NT2/D1 (cell line): Measurements from ENCODE around the gene ICAM4.

Experiments used
- DNase-seq: peaks from one replicate; pipeline ENCODE4 v3.0.0-alpha.2; 2011; ENCODE audit warnings: low read depth, low spot score
- H3K27me3 ChIP-seq: 2 replicates; pipeline ENCODE4 v1.6.0; 2011; ENCODE audit warnings: mild to moderate bottlenecking; ENCODE audit not compliant: insufficient read length, insufficient read depth
- H3K36me3 ChIP-seq: 2 replicates; pipeline ENCODE4 v1.6.1; 2011; ENCODE audit warnings: mild to moderate bottlenecking, low read length, mixed read lengths; ENCODE audit not compliant: insufficient read depth, insufficient read length
- H3K4me1 ChIP-seq: 2 replicates; pipeline ENCODE4 v1.5.1; 2011; ENCODE audit not compliant: insufficient read depth, insufficient read length
- H3K4me3 ChIP-seq: 2 replicates; pipeline ENCODE4 v1.5.1; 2011; ENCODE audit warnings: low read depth; ENCODE audit not compliant: insufficient read length
- H3K9ac ChIP-seq: 2 replicates; pipeline ENCODE4 v1.6.0; 2011; ENCODE audit warnings: low read depth; ENCODE audit not compliant: insufficient read length
- H3K9me3 ChIP-seq: 2 replicates; pipeline ENCODE4 v1.5.1; 2011; ENCODE audit warnings: mild to moderate bottlenecking, low read length; ENCODE audit not compliant: insufficient read depth
- SUZ12 ChIP-seq: IDR thresholded peaks from 2 replicates; pipeline ENCODE4 v1.6.1; 2011; ENCODE audit not compliant: insufficient read length, insufficient read depth; ENCODE audit errors: extremely low read depth
- YY1 ChIP-seq: IDR thresholded peaks from 2 replicates; pipeline ENCODE4 v1.6.1; 2011; ENCODE audit not compliant: insufficient read length, insufficient read depth
- ZNF274 ChIP-seq: IDR thresholded peaks from 2 replicates; pipeline ENCODE4 v1.6.1; 2011; ENCODE audit warnings: mild to moderate bottlenecking, low read depth, low read length

Gene ICAM4

DNA sequence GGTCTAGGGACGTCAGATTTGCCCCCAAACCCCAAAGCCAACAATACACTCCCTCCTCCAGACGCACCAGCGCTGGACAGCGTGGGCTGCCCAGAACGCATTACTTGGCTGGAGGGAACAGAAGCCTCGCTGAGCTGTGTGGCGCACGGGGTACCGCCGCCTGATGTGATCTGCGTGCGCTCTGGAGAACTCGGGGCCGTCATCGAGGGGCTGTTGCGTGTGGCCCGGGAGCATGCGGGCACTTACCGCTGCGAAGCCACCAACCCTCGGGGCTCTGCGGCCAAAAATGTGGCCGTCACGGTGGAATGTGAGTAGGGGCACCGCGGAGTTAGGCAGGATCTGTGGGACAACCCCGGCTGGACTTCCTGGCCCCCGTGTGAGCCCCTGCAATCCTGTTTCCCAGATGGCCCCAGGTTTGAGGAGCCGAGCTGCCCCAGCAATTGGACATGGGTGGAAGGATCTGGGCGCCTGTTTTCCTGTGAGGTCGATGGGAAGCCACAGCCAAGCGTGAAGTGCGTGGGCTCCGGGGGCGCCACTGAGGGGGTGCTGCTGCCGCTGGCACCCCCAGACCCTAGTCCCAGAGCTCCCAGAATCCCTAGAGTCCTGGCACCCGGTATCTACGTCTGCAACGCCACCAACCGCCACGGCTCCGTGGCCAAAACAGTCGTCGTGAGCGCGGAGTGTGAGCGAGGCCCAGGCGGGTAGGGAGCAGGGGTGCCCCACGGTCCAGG lies 7.0 kb downstream of the ICAM4 start:
- Histone ChIP-seq H3K4me1 (peaks cover 48% of the 10 kb centered on the region), H3K4me3 (no peak overlapping the region), H3K9me3 (no peaks in the 10 kb centered on the region), H3K36me3 (no peaks in the 10 kb centered on the region), H3K9ac (peak overlapping the region; percentile 3), H3K27me3 (peaks cover 81% of the 10 kb centered on the region)
- no peak for DNase-seq
- no peak for TF ChIP-seq YY1
- TF ChIP-seq ZNF274 = no peak
- TF ChIP-seq SUZ12 = no peak

DNA sequence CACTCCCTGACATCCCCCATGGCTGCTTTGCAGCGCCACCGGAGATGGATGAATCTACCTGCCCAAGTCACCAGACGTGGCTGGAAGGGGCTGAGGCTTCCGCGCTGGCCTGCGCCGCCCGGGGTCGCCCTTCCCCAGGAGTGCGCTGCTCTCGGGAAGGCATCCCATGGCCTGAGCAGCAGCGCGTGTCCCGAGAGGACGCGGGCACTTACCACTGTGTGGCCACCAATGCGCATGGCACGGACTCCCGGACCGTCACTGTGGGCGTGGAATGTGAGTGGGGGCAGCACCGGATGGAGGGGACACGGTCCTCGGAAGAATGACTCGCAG lies 7.6 kb downstream of the ICAM4 start:
- TF ChIP-seq ZNF274 (no peak), SUZ12 (no peak), YY1 (no peak)
- no peak overlapping the region for H3K4me3 ChIP-seq
- peaks cover 45% of the 10 kb centered on the region for H3K4me1 ChIP-seq
- no peaks in the 10 kb centered on the region for H3K36me3 ChIP-seq
- H3K9me3 ChIP-seq = no peaks in the 10 kb centered on the region
- H3K9ac ChIP-seq = no peak overlapping the region
- no peak for DNase-seq
- H3K27me3 ChIP-seq = peaks cover 76% of the 10 kb centered on the region

GRCh38 chr19:10295305-10295846 lies 8.6 kb downstream of the ICAM4 start:
- no peak for TF ChIP-seq YY1
- no peak for TF ChIP-seq SUZ12
- no peak for TF ChIP-seq ZNF274
- Histone ChIP-seq H3K27me3 (peaks cover 65% of the 10 kb centered on the region), H3K4me3 (peak overlapping the region; percentile 53), H3K9ac (peak overlapping the region; percentile 64), H3K4me1 (peaks cover 43% of the 10 kb centered on the region), H3K9me3 (no peaks in the 10 kb centered on the region), H3K36me3 (no peaks in the 10 kb centered on the region)
- DNase-seq = no peak

DNA sequence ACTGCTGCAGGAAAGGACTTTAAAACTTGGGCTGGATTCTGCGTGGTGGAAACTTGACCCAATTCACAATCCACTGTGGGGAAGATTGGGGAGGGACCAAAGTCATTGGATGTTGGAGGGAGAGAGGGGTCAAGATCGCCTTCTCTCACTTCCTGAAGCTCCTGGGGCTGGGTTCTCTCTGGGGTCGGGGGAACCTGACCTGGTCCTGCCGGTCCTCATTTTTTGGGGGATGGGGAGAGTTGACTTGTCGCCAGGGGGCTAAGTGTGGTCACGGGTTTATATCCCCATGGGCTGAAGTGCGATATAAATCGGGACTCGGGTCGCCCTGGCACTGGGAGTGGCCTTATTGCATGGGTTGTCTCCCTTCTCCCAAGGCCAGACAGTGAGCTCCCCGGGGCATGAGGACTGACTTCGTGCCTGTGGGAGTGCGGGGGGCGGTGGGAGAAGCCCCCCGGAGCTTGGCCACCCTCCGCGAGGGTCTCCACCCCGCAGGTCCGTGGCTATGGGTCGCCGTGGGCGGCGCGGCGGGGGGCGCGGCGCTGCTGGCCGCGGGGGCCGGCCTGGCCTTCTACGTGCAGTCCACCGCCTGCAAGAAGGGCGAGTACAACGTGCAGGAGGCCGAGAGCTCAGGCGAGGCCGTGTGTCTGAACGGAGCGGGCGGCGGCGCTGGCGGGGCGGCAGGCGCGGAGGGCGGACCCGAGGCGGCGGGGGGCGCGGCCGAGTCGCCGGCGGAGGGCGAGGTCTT lies 9.3 kb downstream of the ICAM4 start:
- H3K4me3 ChIP-seq = peak overlapping the region; percentile 53
- no peaks in the 10 kb centered on the region for H3K9me3 ChIP-seq
- H3K9ac ChIP-seq = peak overlapping the region; percentile 61
- H3K27me3 ChIP-seq = peaks cover 59% of the 10 kb centered on the region
- H3K36me3 ChIP-seq = no peaks in the 10 kb centered on the region
- DNase-seq = no peak
- TF ChIP-seq ZNF274 (no peak), YY1 (no peak), SUZ12 (no peak)
- peaks cover 36% of the 10 kb centered on the region for H3K4me1 ChIP-seq

GRCh38 chr19:10299545-10300458 lies 13.0 kb downstream of the ICAM4 start:
- H3K27me3 ChIP-seq = peaks cover 21% of the 10 kb centered on the region

GRCh38 chr19:10305139-10305806 lies 18.5 kb downstream of the ICAM4 start:
- DNase-seq = no peak

More at GRCh38 chr19:10299545-10300458, 13.0 kb downstream of the ICAM4 start:
- no peak overlapping the region for H3K9ac ChIP-seq
- TF ChIP-seq ZNF274 = no peak
- no peak for TF ChIP-seq SUZ12
- TF ChIP-seq YY1 = no peak
- no peaks in the 10 kb centered on the region for H3K9me3 ChIP-seq
- H3K4me3 ChIP-seq = no peak overlapping the region
- peaks cover 11% of the 10 kb centered on the region for H3K36me3 ChIP-seq
- no peak for DNase-seq
- H3K4me1 ChIP-seq = peaks cover 12% of the 10 kb centered on the region

More at GRCh38 chr19:10305139-10305806, 18.5 kb downstream of the ICAM4 start:
- Histone ChIP-seq H3K9ac (no peak overlapping the region), H3K4me1 (peaks cover 7% of the 10 kb centered on the region), H3K9me3 (no peaks in the 10 kb centered on the region), H3K27me3 (no peaks in the 10 kb centered on the region), H3K4me3 (no peak overlapping the region), H3K36me3 (peaks cover 43% of the 10 kb centered on the region)
- TF ChIP-seq SUZ12 = no peak
